ENCODE measurements around the gene ATP6V1B1.

DNA sequence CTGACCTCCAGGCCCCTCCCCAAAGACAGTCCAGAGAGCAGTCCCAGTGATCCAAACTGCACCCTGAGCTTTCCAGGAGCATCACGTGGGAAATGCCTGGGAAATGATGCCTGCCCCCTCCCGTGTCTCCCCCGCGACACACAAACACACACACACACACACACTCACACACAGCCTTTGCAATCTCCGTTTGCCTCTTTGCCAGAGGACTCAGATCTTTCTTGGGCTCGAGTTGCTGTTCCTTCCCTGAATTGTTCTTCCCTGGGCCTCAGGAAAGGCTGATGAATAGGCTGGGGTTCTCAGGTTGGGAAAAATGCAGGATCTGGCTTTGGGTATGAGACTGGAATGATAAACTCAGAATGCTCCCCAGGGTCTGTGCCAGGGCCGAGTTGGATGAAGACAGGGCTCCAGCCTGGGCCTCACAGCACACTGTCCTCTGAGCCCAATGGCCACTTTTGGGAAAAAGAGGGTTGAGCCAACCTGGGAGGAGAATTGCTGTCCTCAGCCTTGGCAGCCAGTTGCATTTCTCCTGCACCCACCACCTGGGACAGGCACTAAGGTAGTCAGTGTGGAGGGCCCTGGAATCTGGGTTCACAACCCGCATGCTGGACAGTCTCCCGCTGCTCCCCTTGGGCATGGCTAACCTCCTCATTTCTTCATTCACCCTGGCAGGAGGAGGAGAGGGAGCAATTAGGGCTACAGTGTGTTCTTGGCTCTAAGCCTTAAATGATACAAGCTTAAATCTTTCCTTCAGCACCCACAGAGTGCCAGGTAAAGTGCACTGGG is 43.9 kb upstream of the ATP6V1B1 start:
- TF ChIP-seq TARDBP (IDR thresholded peaks at IDR 0.05) (no peak), ZNF384 (IDR thresholded peaks at IDR 0.05) (no peak), ARNT (IDR thresholded peaks at IDR 0.05) (no peak), FOXM1 (IDR thresholded peaks at IDR 0.05; ENCODE audit: borderline replicate concordance) (no peak), BHLHE40 (IDR thresholded peaks at IDR 0.05; ENCODE audit: borderline replicate concordance) (no peak), FOXA1 (IDR thresholded peaks at IDR 0.05) (no peak), ELF4 (IDR thresholded peaks at IDR 0.05) (no peak), LEF1 (IDR thresholded peaks at IDR 0.05; ENCODE audit: borderline replicate concordance) (no peak), SP1 (IDR thresholded peaks at IDR 0.05) (no peak), HDGF (IDR thresholded peaks at IDR 0.05; ENCODE audit: borderline replicate concordance) (no peak)
- TF ChIP-seq, protein P1, sequence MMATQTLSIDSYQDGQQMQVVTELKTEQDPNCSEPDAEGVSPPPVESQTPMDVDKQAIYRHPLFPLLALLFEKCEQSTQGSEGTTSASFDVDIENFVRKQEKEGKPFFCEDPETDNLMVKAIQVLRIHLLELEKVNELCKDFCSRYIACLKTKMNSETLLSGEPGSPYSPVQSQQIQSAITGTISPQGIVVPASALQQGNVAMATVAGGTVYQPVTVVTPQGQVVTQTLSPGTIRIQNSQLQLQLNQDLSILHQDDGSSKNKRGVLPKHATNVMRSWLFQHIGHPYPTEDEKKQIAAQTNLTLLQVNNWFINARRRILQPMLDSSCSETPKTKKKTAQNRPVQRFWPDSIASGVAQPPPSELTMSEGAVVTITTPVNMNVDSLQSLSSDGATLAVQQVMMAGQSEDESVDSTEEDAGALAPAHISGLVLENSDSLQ (IDR thresholded peaks at IDR 0.05) = no peak

Data from HEK293T (cell line).